ENCODE measurements around the gene IFNA6.
A peak's percentile ranks its signal among the peaks of the same experiment; 100 is the strongest.

Gene IFNA6

DNA sequence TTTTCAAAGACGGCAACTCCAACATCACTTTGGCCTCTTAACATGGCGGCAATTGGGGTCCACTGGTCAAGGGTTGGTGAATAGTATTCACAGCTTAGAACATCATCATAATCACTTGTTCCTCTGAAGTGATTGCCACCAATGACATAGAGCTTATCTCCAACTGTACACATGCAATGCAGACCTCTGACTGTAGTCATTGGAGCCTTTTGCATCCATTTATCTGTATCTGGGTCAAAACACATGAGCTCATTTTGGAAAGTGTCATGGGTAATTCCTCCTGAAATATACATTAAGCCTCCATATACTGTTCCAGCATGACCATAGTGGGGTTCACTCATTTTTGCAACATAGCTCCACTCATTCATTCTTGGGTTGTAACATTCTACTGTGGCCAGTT is 17.5 kb downstream of the IFNA6 start:
- Histone ChIP-seq H3K4me3 (ENCODE audit: low read length, poor library complexity, severe bottlenecking) (peak overlapping the region; percentile 81), H3F3A (ENCODE audit: low read depth) (no peaks in the 10 kb centered on the region), H2AFZ (ENCODE audit: low read length) (no peak overlapping the region), H3K36me3 (ENCODE audit: insufficient read depth, low read length) (no peaks in the 10 kb centered on the region), H4K20me1 (ENCODE audit: insufficient read depth, low read length, poor library complexity, severe bottlenecking) (peaks cover 39% of the 10 kb centered on the region), H3K79me2 (ENCODE audit: insufficient read depth, low read length) (peaks cover 59% of the 10 kb centered on the region), H3K9me2 (replicated peaks; ENCODE audit: low read depth, low read length) (no peaks in the 10 kb centered on the region), H3K9ac (ENCODE audit: low read depth, low read length, poor library complexity, severe bottlenecking) (peak overlapping the region; percentile 96), H3K27me3 (ENCODE audit: insufficient read depth, low read length, poor library complexity, severe bottlenecking) (no peaks in the 10 kb centered on the region), H3K4me2 (ENCODE audit: low read depth, low read length, poor library complexity, severe bottlenecking) (peak overlapping the region; percentile 77), H3K9me3 (ENCODE audit: insufficient read depth, low read depth, low read length) (no peaks in the 10 kb centered on the region), H3K4me1 (ENCODE audit: insufficient read depth, low read length, poor library complexity, severe bottlenecking) (peaks cover 8% of the 10 kb centered on the region)
- TF ChIP-seq, protein P1, sequence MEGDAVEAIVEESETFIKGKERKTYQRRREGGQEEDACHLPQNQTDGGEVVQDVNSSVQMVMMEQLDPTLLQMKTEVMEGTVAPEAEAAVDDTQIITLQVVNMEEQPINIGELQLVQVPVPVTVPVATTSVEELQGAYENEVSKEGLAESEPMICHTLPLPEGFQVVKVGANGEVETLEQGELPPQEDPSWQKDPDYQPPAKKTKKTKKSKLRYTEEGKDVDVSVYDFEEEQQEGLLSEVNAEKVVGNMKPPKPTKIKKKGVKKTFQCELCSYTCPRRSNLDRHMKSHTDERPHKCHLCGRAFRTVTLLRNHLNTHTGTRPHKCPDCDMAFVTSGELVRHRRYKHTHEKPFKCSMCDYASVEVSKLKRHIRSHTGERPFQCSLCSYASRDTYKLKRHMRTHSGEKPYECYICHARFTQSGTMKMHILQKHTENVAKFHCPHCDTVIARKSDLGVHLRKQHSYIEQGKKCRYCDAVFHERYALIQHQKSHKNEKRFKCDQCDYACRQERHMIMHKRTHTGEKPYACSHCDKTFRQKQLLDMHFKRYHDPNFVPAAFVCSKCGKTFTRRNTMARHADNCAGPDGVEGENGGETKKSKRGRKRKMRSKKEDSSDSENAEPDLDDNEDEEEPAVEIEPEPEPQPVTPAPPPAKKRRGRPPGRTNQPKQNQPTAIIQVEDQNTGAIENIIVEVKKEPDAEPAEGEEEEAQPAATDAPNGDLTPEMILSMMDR (conservative IDR thresholded peaks at IDR 0.05; ENCODE audit: low read length) = no peak
- no peak for TF ChIP-seq EZH2phosphoT487 (IDR thresholded peaks at IDR 0.05; ENCODE audit: borderline replicate concordance)

DNA sequence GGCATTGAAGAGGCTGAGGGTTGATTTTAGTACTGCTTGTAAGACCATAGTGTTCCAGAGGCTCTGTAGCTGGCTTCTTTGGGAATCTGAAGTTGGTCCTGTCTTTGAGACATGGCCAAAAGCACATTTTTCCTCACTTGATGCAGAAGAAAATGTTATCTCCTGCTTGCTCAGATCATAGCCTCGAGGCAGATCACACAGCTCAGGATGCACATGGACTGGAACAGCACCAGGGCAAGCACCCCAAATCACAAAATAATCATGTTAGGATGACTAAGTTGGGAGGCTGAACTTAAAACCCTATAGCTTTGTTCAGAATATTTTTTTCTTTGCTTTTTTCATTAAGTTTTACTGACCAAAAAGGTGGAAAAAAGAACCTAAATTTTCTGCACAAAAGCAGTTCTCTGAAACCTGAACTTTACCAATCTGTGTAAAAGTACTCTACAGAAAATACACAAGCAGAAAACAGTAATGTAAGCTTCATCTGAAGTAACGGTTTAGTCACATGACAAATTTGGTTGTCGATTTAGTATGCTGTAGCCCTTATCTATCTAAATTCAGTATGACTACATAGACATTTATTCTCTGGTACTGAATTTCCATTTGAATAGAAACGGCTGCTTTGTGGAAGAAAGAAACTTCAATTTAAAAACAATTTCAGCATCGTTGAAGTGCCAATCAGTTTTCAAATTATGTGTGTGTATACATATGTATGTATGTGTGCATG is 18.8 kb downstream of the IFNA6 start:
- H3K4me1 ChIP-seq (ENCODE audit: insufficient read depth, low read length, poor library complexity, severe bottlenecking) = peaks cover 13% of the 10 kb centered on the region
- peak overlapping the region; percentile 77 for H3K4me2 ChIP-seq (ENCODE audit: low read depth, low read length, poor library complexity, severe bottlenecking)
- TF ChIP-seq, protein P1 (conservative IDR thresholded peaks at IDR 0.05; ENCODE audit: low read length) = no peak
- no peak for TF ChIP-seq EZH2phosphoT487 (IDR thresholded peaks at IDR 0.05; ENCODE audit: borderline replicate concordance)
- no peaks in the 10 kb centered on the region for H3F3A ChIP-seq (ENCODE audit: low read depth)
- H3K4me3 ChIP-seq (ENCODE audit: low read length, poor library complexity, severe bottlenecking) = peak overlapping the region; percentile 81
- no peaks in the 10 kb centered on the region for H3K9me3 ChIP-seq (ENCODE audit: insufficient read depth, low read depth, low read length)
- no peaks in the 10 kb centered on the region for H3K27me3 ChIP-seq (ENCODE audit: insufficient read depth, low read length, poor library complexity, severe bottlenecking)
- H2AFZ ChIP-seq (ENCODE audit: low read length) = no peak overlapping the region
- peak overlapping the region; percentile 36 for H3K9ac ChIP-seq (ENCODE audit: low read depth, low read length, poor library complexity, severe bottlenecking)
- H3K9me2 ChIP-seq (replicated peaks; ENCODE audit: low read depth, low read length) = no peaks in the 10 kb centered on the region
- H3K36me3 ChIP-seq (ENCODE audit: insufficient read depth, low read length) = no peaks in the 10 kb centered on the region
- peaks cover 46% of the 10 kb centered on the region for H4K20me1 ChIP-seq (ENCODE audit: insufficient read depth, low read length, poor library complexity, severe bottlenecking)
- peaks cover 59% of the 10 kb centered on the region for H3K79me2 ChIP-seq (ENCODE audit: insufficient read depth, low read length)

DNA sequence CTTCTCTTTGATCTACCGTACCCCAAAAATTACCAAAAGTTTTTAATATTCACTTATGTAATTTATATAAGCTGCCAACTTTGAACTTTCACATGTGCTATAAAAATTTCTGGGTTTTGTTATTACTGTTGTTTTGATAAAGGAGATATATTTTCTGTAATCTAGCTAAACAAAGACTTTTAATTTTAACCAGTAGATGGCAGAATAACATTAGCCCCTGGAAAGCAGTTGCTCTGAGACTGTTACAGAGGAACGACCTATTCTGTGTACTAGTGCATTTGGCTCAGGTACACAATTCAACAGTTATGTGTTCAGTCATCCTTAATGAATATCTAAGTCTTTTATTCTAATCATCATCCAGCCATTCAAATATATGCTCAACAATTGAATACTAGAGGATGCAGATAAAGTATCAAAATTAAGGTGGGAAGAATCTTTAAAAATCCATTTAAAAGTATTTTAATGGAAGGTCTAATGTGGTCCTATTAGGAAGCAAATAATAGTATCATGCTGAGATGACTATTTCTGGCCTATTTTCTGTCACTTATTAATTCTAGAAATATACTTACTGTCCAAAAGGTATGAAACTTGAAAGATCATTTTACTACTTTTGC is 24.1 kb downstream of the IFNA6 start:
- H3K4me1 ChIP-seq (ENCODE audit: insufficient read depth, low read length, poor library complexity, severe bottlenecking) = peaks cover 5% of the 10 kb centered on the region
- no peak overlapping the region for H3K4me3 ChIP-seq (ENCODE audit: low read length, poor library complexity, severe bottlenecking)
- H4K20me1 ChIP-seq (ENCODE audit: insufficient read depth, low read length, poor library complexity, severe bottlenecking) = peaks cover 23% of the 10 kb centered on the region
- H3K27me3 ChIP-seq (ENCODE audit: insufficient read depth, low read length, poor library complexity, severe bottlenecking) = no peaks in the 10 kb centered on the region
- H3K9ac ChIP-seq (ENCODE audit: low read depth, low read length, poor library complexity, severe bottlenecking) = no peak overlapping the region
- no peaks in the 10 kb centered on the region for H3F3A ChIP-seq (ENCODE audit: low read depth)
- peaks cover 23% of the 10 kb centered on the region for H3K79me2 ChIP-seq (ENCODE audit: insufficient read depth, low read length)
- H3K9me3 ChIP-seq (ENCODE audit: insufficient read depth, low read depth, low read length) = no peaks in the 10 kb centered on the region
- H3K9me2 ChIP-seq (replicated peaks; ENCODE audit: low read depth, low read length) = no peaks in the 10 kb centered on the region
- H3K36me3 ChIP-seq (ENCODE audit: insufficient read depth, low read length) = peaks cover 10% of the 10 kb centered on the region; the same call in 1 of the 2 replicates
- H2AFZ ChIP-seq (ENCODE audit: low read length) = no peak overlapping the region
- H3K4me2 ChIP-seq (ENCODE audit: low read depth, low read length, poor library complexity, severe bottlenecking) = peak overlapping the region; percentile 42
- TF ChIP-seq EZH2phosphoT487 (IDR thresholded peaks at IDR 0.05; ENCODE audit: borderline replicate concordance) = no peak
- TF ChIP-seq, protein P1 (conservative IDR thresholded peaks at IDR 0.05; ENCODE audit: low read length) = peak; percentile 62
